HUDEP-2 (cell line): ENCODE measurements around the gene ERFL.
"Not testable (repeated sequence)": the region's sequence is repeated elsewhere in the genome, so short reads cannot be mapped to it uniquely, and the experiment has no call there.

Source experiments
- DNase-seq, 76 experiments: peaks; one replicate each; lab custom pipeline; 2025; ENCODE audit not compliant: unreplicated experiment in 76 of 76; lab: John Stamatoyannopoulos, UW

The ERFL gene

GRCh38 chr19:41914424-41914834 lies 13.8 kb downstream of the ERFL start:
- not testable (repeated sequence) for DNase-seq

GRCh38 chr19:41913538-41914423 lies 14.5 kb downstream of the ERFL start:
- DNase-seq = no peak

GRCh38 chr19:41912899-41913537 lies 15.2 kb downstream of the ERFL start:
- no peak for DNase-seq

- DNase-seq = no peak
Observed at GRCh38 chr19:41911889-41912731, 16.1 kb downstream of the ERFL start.

- DNase-seq = no peak
Observed at GRCh38 chr19:41910992-41911888, 17.0 kb downstream of the ERFL start.

GRCh38 chr19:41910240-41910991 lies 17.8 kb downstream of the ERFL start:
- DNase-seq = no peak

- no peak for DNase-seq
Observed at GRCh38 chr19:41909706-41910105, 18.5 kb downstream of the ERFL start.

GRCh38 chr19:41908724-41909464 lies 19.4 kb downstream of the ERFL start:
- DNase-seq = no peak

GRCh38 chr19:41907994-41908615 lies 20.1 kb downstream of the ERFL start:
- no peak for DNase-seq

- peak in 1 of 76 experiments; percentile 11 for DNase-seq
Observed at GRCh38 chr19:41906916-41907680, 21.2 kb downstream of the ERFL start.

GRCh38 chr19:41906271-41906670 lies 22.0 kb downstream of the ERFL start:
- DNase-seq = no peak

- DNase-seq = no peak
Observed at GRCh38 chr19:41905273-41906002, 22.8 kb downstream of the ERFL start.

GRCh38 chr19:41904118-41904870 lies 24.0 kb downstream of the ERFL start:
- no peak for DNase-seq

- no peak for DNase-seq
Observed at GRCh38 chr19:41903193-41903953, 24.9 kb downstream of the ERFL start.

- DNase-seq = no peak
Observed at GRCh38 chr19:41902594-41902993, 25.7 kb downstream of the ERFL start.
